Peyer's patch (tissue), 4 donors: ENCODE results near the gene MDN1. TPM values are rescaled to one million over a fixed set of nuclear protein-coding genes. Genes with fewer than 3 reads are reported as not detected.
"Not testable (repeated sequence)": the region's sequence is repeated elsewhere in the genome, so short reads cannot be mapped to it uniquely, and the experiment has no call there.

Source experiments
- DNase-seq, 3 donors: peaks; one replicate each; pipeline ENCODE4 v3.0.0-alpha.2; 2017 to 2019
- H3K27ac ChIP-seq, 4 donors: fragments of 200-600 bp; sonication (generic); one replicate each; pipeline ENCODE4 v1.5.1; 2016 to 2019
- H3K27me3 ChIP-seq, 2 donors: fragments of 200-600 bp; sonication (generic); one replicate each; pipeline ENCODE4 v1.5.1; 2019
- H3K36me3 ChIP-seq, 3 donors: fragments of 200-600 bp; sonication (generic); one replicate each; pipeline ENCODE4 v1.5.1; 2016 to 2019
- H3K4me1 ChIP-seq, 4 donors: fragments of 200-600 bp; sonication (generic); one replicate each; pipeline ENCODE4 v1.5.1; 2016 to 2019
- H3K4me3 ChIP-seq, 4 donors: fragments of 200-600 bp; sonication (generic); 1 replicate in 3 of 4; 2 replicates in 1 of 4; pipeline ENCODE4 v1.5.1; 2016 to 2019; ENCODE audit warnings: mild to moderate bottlenecking in 1 of 4
- H3K9me3 ChIP-seq, 4 donors: fragments of 200-600 bp; sonication (generic); one replicate each; pipeline ENCODE4 v1.5.1; 2016 to 2019; ENCODE audit warnings: mild to moderate bottlenecking in 1 of 4
- POLR2A ChIP-seq, 2 donors: fragments of 450-650 bp; IDR thresholded peaks; one replicate each; pipeline ENCODE4 v1.5.1; 2017; ENCODE audit warnings: antibody characterized with exemption in 2 of 2, mild to moderate bottlenecking in 2 of 2, moderate library complexity in 2 of 2
- total RNA-seq, 4 donors: library from RNA; depleted of rRNA; stranded (reverse); fragments of >200 nt; gene quantifications; one replicate each; pipeline ENCODE4 v1.1.0, GENCODE V29; 2016
- TF ChIP-seq, protein P1 (sequence below), 6 experiments: fragments of 450-650 bp in 4 of 6; fragments of 200-600 bp in 2 of 6; sonication (generic) in 1 of 6; IDR thresholded peaks; one replicate each; pipeline ENCODE4 v1.5.1; 2017 to 2019; ENCODE audit warnings: antibody characterized with exemption in 6 of 6, mild to moderate bottlenecking in 3 of 6, moderate library complexity in 1 of 6

The MDN1 gene
- total RNA-seq, 4 donors from 2014 or later: 19.6 to 62.7 (median 35.5) TPM

DNA sequence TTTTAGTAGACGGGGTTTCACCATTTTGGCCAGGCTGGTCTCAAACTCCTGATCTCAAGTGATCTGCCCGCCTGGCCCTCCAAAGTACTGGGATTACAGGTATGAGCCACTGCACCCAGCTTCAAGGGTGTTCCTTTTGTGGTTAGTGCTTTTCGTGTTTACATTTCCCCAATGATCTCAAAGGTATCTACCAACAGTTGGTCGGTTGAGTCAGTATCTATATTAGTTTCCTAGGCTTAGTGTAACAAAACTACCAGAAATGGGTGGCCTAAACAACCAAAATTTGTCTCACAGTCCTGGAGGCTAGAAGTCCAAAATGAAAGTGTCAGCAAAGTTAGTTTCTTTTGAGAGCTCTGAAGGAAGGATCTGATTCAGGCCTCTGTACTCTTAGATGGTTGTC lies 40.1 kb upstream of the MDN1 start:
- peaks cover 0 to 90% (median 0%) of the 10 kb centered on the region in 3 donors for H3K36me3 ChIP-seq
- H3K27ac ChIP-seq: no peak overlapping the region
- no peaks in the 10 kb centered on the region for H3K9me3 ChIP-seq
- TF ChIP-seq, protein P1, sequence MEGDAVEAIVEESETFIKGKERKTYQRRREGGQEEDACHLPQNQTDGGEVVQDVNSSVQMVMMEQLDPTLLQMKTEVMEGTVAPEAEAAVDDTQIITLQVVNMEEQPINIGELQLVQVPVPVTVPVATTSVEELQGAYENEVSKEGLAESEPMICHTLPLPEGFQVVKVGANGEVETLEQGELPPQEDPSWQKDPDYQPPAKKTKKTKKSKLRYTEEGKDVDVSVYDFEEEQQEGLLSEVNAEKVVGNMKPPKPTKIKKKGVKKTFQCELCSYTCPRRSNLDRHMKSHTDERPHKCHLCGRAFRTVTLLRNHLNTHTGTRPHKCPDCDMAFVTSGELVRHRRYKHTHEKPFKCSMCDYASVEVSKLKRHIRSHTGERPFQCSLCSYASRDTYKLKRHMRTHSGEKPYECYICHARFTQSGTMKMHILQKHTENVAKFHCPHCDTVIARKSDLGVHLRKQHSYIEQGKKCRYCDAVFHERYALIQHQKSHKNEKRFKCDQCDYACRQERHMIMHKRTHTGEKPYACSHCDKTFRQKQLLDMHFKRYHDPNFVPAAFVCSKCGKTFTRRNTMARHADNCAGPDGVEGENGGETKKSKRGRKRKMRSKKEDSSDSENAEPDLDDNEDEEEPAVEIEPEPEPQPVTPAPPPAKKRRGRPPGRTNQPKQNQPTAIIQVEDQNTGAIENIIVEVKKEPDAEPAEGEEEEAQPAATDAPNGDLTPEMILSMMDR (IDR thresholded peaks at IDR 0.05): no peak
- no peak for TF ChIP-seq POLR2A (IDR thresholded peaks at IDR 0.05)
- no peaks in the 10 kb centered on the region for H3K4me1 ChIP-seq
- DNase-seq: no peak
- no peak overlapping the region for H3K4me3 ChIP-seq
- no peaks in the 10 kb centered on the region for H3K27me3 ChIP-seq

DNA sequence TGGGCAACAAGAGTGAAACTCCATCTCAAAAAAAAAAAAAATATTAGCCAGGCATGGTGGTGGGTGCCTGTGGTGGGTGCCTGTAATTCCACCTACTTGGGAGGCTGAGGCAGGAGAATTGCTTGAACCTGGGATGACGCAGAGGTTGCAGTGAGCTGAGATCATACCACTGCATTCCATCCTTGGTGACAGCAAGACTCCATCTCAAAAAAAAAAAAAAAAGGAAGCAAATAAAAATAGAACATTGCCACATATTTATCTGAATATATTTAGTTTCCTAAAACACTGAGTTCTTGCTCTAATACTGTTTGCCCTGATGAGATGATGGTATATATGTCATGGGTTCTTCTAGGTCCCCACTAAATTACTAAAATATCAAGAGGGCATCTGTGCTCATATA lies 38.4 kb upstream of the MDN1 start:
- TF ChIP-seq POLR2A (IDR thresholded peaks at IDR 0.05): no peak
- TF ChIP-seq, protein P1 (IDR thresholded peaks at IDR 0.05): no peak
- H3K27me3 ChIP-seq: no peaks in the 10 kb centered on the region
- no peaks in the 10 kb centered on the region for H3K9me3 ChIP-seq
- no peaks in the 10 kb centered on the region for H3K4me1 ChIP-seq
- H3K36me3 ChIP-seq: peaks cover 0 to 92% (median 0%) of the 10 kb centered on the region in 3 donors
- no peak overlapping the region for H3K4me3 ChIP-seq
- H3K27ac ChIP-seq: no peak overlapping the region
- DNase-seq: no peak

DNA sequence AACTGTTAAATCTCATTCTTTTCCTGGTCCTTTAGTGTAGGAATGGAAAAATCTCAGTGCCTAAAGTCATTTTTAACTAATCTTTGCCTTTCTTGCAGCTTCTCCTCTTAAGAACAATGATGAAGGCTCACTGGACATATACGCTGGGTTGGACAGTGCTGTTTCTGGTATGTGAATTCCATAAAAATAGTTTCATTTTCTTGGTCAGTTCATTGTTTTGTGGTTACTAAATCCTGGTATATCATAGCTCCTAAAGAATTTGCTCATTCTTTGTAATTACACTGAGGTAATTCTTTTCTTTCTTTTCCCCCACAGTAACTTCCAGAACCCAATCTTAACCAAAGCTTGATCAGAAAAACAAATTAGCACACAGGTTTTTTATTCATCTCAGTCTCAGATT lies 33.5 kb upstream of the MDN1 start:
- H3K27me3 ChIP-seq: no peaks in the 10 kb centered on the region
- no peak overlapping the region for H3K27ac ChIP-seq
- H3K4me1 ChIP-seq: no peaks in the 10 kb centered on the region
- no peak for DNase-seq
- peaks cover 0 to 55% (median 0%) of the 10 kb centered on the region in 3 donors for H3K36me3 ChIP-seq
- no peak for TF ChIP-seq POLR2A (IDR thresholded peaks at IDR 0.05)
- TF ChIP-seq, protein P1 (IDR thresholded peaks at IDR 0.05): no peak
- no peaks in the 10 kb centered on the region for H3K9me3 ChIP-seq
- no peak overlapping the region for H3K4me3 ChIP-seq

DNA sequence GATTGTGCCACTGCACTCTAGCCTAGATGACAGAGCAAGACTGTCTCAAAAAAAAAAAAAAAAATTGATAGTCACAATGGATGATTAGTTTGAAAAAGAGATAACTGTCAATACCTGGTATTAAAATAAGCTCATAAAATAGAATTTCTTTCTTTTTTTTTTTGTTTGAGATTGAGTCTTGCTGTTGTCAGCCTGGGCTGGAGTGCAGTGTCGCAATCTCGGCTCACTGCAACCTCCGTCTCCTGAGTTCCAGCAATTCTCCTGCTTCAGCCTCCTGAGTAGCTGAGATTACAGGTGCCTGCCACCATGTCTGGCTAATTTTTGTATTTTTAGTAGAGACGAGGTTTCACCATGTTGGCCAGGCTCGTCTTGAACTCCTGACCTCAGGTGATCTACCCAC lies 27.9 kb upstream of the MDN1 start:
- not testable (repeated sequence) for H3K4me1 ChIP-seq, H3K27me3 ChIP-seq, H3K27ac ChIP-seq, H3K9me3 ChIP-seq, DNase-seq, H3K4me3 ChIP-seq, H3K36me3 ChIP-seq

DNA sequence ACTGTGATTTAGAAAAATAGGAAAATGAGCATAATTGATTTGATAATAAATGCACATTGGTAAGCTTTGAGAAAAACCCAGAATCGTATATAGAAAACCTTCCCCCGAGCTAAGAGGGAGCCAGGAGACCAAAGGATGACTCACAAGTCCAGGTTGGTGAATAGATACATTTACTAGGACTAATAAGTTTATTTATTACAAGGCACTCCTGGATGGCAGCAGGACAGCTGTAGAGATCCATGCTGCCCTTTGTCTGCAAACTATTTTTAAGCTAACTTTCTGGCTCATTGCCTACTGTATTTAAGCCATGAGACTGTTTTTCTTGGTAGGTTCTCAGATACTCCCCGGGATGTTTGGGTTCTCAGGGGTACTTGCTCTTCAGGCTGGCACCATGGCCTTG lies 23.5 kb upstream of the MDN1 start:
- no peaks in the 10 kb centered on the region for H3K9me3 ChIP-seq
- peaks cover 0 to 4% (median 0%) of the 10 kb centered on the region in 3 donors for H3K36me3 ChIP-seq
- peaks cover 0 to 4% (median 0%) of the 10 kb centered on the region in 4 donors for H3K4me1 ChIP-seq
- H3K4me3 ChIP-seq: no peak overlapping the region
- H3K27me3 ChIP-seq: no peaks in the 10 kb centered on the region
- no peak for TF ChIP-seq POLR2A (IDR thresholded peaks at IDR 0.05)
- TF ChIP-seq, protein P1 (IDR thresholded peaks at IDR 0.05): no peak
- H3K27ac ChIP-seq: no peak overlapping the region
- DNase-seq: no peak

DNA sequence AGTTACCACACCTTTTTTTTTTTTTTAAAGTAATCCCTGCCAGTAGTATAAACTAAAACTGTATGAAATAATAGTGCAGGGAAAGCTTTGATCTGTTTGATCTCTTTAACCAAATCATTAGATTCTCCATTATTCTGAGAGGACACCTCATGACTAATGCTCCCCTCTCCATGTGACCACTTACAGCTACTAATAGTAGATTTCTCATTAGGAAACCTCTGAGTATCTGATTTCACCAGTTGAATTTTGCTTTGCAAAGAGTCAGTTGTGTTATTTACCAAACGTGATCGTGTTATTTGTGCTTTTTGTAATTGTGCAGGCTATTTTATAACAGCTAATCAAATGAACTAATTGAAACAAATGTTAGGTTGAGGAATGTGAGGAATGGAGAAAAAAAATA lies 22.6 kb upstream of the MDN1 start:
- Histone ChIP-seq H3K36me3 (peaks cover 0 to 4% (median 0%) of the 10 kb centered on the region in 3 donors), H3K4me1 (peaks cover 0 to 4% (median 0%) of the 10 kb centered on the region in 4 donors), H3K9me3 (no peaks in the 10 kb centered on the region), H3K27me3 (no peaks in the 10 kb centered on the region), H3K4me3 (no peak overlapping the region), H3K27ac (no peak overlapping the region)
- no peak for DNase-seq
- TF ChIP-seq, protein P1 (IDR thresholded peaks at IDR 0.05): no peak
- TF ChIP-seq POLR2A (IDR thresholded peaks at IDR 0.05): no peak
